Middle frontal gyrus (tissue), 1 donor: ENCODE results near the gene DET1.
"Not testable (repeated sequence)": the region's sequence is repeated elsewhere in the genome, so short reads cannot be mapped to it uniquely, and the experiment has no call there.

Experiments
- DNase-seq: peaks from one replicate; pipeline ENCODE4 v3.0.0-alpha.2; 2015; ENCODE audit warnings: low spot score; ENCODE audit errors: extremely low spot score

The DET1 gene

DNA sequence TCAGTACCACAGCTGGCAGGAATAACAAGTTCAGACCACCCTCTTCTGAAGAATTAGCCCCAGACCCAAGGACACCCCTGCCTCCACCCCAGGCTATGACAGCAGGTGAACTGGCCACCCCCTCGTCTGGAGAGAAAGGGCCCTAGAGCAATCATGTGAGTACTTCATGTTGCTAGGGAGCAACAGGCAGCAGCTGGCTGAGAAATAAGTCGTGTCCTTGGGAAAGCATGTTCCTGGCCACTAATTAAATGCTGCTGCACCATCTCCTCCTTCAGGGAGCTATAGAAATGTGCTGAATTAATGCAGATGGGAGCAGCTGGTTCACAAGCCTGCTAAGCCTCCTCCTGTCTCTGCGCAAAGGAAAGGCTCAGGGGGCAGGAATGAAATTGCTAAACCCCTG is 47.5 kb downstream of the DET1 start:
- no peak for DNase-seq

- DNase-seq, result peak; percentile 27
Measured at GRCh38 chr15:88497109-88497765, 49.2 kb downstream of the DET1 start.

DNA sequence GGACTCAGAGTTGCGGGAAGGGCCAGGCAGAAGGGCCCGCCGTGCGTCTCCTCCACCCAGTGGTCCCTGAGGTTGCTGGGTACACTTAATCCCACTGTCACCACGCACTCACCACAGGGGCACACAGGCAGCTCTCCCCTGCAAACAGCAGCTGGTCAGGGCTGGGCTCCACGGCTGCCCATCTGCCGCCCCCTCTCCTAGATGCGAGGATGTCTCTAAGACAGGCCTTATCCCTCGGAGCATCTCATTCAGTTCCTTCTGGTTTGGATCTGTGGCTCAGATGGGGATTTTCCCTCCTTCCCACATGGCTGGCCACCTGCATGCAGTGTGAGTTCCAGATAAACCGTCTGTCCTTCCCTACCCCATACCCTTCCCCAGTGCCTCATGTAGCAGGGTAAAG is 52.6 kb downstream of the DET1 start:
- DNase-seq, result no peak

DNA sequence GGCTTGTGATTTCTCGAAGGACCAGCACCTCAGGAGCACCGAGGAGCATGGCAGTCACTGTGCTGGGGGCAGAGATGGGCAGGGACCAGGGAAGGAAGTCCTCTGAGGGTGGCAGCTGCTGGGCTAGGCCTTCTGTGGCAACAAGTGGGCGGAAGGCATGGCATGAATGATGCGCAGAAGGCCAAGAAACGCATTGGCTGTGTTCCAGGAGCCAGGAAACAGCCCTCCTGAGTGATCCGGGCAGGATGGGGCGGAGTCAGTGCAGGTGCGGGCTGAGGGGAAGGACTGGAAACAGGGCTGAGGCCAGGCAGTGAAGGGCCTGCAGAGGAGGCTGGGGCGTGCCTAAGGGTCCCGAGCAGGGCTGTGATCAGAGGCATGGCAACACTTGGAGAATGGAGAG is 55.3 kb downstream of the DET1 start:
- DNase-seq, result no peak

DNA sequence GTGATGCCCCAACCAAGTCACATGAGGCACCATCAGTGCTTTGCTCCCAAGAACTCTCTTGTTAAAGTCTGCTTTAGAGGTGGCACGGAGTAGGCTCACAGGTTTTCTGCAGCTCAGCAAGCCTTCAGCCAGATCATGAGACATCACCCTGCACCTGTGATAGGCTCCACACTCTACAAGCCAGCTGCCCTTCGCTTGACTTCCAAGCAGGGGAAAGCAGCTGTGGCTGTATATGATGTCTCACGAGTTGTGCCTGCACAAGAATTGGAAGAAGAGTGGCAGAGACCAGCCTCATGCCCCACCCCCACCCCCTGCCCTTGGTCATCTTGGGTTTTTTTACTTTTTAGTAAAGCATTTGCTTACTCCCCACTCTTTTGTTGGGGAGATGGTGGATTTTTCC is 56.4 kb downstream of the DET1 start:
- DNase-seq, result no peak

GRCh38 chr15:88489321-88489720 is 57.2 kb downstream of the DET1 start:
- DNase-seq, result no peak

GRCh38 chr15:88487796-88488523 is 58.5 kb downstream of the DET1 start:
- DNase-seq, result no peak

- no peak for DNase-seq
Measured at GRCh38 chr15:88487178-88487795, 59.2 kb downstream of the DET1 start.

- DNase-seq, result no peak
Measured at GRCh38 chr15:88484682-88485331, 61.7 kb downstream of the DET1 start.

- no peak for DNase-seq
Measured at GRCh38 chr15:88482263-88482662, 64.2 kb downstream of the DET1 start.

- DNase-seq, result peak; percentile 45
Measured at GRCh38 chr15:88480981-88481380, 65.5 kb downstream of the DET1 start.

- DNase-seq, result no peak
Measured at GRCh38 chr15:88479169-88479568, 67.3 kb downstream of the DET1 start.

DNA sequence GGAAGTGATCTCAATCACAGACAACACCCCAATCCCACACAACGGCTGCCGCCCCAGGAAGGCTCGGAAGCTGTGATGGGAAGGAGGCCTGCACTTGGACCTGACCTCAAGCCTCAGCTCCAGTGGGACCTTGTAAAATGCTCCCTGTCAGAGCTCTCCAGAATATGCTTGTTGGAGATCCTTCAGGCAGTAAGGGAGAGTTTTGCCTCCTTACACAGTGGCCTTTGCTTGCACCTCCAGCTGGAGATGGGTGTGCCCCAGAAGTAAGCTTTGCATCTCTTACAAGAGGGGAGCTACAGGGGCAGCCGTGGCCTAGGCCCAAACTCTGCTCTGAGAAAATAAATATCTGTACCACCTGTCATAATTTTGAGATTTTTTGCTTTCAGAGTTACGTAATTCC is 68.6 kb downstream of the DET1 start:
- DNase-seq, result no peak

- DNase-seq, result no peak
Measured at GRCh38 chr15:88477126-88477525, 69.4 kb downstream of the DET1 start.

GRCh38 chr15:88476635-88477060 is 69.8 kb downstream of the DET1 start:
- no peak for DNase-seq

DNA sequence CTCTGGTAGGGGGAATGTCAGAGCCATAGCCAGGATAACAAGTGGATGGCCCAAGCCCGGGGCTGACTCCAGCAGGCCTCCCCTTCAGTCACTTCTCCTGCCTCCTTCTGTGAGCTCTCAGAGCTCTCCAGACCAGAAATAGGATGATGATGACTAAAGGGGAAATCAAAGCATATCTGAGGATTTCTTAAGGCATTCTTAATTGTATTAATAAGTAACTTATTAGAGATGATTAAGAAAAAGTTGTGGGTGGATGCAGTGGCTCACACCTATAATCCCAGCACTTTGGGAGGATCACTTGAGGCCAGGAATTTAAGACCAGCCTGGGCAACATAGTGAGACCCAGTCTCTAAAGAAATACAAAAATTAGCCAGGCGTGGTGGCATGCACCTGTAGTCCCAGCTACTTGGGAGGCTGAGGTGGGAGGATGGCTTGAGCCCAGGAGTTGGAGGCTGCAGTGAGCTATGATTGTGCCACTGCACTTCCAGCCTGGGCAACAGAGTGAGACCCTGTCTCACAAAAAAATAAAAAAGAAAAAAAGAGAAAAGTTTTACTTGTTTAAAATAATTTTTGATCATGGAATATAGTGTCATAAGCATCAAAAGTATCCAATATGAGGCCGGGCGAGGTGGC is 72.7 kb downstream of the DET1 start:
- not testable (repeated sequence) for DNase-seq

GRCh38 chr15:88472225-88472624 is 74.3 kb downstream of the DET1 start:
- DNase-seq, result no peak

DNA sequence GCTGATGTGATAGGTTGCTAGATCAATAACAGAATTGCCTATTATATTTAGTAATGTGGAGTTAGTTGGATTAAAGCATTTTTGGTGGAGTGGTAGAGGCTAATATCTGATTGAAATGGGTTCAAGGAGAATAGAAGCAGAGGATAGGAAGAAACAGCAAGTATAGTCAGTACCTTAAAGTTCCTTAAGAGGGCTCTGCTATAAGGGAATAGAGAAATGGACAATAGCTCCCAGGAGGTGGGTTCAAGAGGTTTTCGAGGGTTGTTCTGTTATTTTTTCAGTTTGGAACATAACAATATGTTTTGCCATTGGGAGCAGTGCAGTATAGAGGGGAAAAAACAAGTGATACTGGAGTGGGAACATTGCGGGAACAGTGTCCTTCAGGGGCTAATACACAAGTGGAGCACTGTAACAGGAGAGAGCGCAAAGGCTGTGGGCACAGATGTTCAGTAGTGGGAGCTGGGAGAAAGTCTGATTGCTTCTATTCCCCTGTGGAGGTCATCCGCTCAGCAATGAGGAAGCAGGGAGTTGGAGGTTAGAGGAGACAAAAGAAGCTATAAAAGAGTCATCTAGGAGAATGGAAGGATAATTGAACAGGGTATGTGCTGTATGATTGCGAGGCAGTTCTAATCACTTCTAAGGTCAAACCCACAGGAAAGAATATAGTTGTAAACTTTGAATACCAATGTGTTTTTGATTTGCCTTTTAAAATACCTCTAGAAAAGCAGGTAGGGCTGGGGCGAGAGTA is 75.7 kb downstream of the DET1 start:
- DNase-seq, result no peak

GRCh38 chr15:88469321-88469720 is 77.2 kb downstream of the DET1 start:
- DNase-seq, result no peak

- DNase-seq, result not testable (repeated sequence)
Measured at GRCh38 chr15:88468721-88469120, 77.8 kb downstream of the DET1 start.
